GM12865 (cell line): Measurements from ENCODE around the gene SLC19A2.
"Not testable (repeated sequence)": the region's sequence is repeated elsewhere in the genome, so short reads cannot be mapped to it uniquely, and the experiment has no call there.

Experiments used
- DNase-seq: peaks from one replicate; pipeline ENCODE4 v3.0.0; 2010; ENCODE audit warnings: low read depth
- H3K4me3 ChIP-seq: 2 replicates; pipeline ENCODE4 v1.5.1; 2011; ENCODE audit warnings: mild to moderate bottlenecking, low read depth, low read length, control low read depth
- TF ChIP-seq, protein P1 (sequence below): IDR thresholded peaks from 2 replicates; pipeline ENCODE4 v1.5.1; 2011; ENCODE audit warnings: low read length, control low read depth, low read depth, inconsistent platforms; ENCODE audit not compliant: insufficient read depth; ENCODE audit errors: missing control alignments

The SLC19A2 gene

DNA sequence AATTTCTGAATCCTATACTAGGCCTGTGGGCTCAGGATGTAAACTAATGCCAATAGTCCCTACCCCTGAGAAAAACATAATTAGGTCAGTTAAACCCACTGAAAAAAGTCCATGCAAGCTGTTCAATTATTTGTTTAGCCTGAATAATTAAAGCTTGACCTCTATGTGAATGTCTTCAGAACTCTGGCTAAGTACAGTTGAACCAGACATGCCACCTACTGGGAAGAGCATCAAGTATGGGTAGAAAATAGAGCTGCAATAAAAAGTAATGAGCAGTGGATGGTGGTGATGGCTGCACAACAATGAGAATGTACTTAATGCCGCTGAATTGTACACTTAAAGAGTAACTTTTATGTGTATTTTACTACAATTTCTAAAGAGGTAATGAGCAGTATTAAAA is 23.6 kb upstream of the SLC19A2 start:
- DNase-seq: no peak
- TF ChIP-seq, protein P1, sequence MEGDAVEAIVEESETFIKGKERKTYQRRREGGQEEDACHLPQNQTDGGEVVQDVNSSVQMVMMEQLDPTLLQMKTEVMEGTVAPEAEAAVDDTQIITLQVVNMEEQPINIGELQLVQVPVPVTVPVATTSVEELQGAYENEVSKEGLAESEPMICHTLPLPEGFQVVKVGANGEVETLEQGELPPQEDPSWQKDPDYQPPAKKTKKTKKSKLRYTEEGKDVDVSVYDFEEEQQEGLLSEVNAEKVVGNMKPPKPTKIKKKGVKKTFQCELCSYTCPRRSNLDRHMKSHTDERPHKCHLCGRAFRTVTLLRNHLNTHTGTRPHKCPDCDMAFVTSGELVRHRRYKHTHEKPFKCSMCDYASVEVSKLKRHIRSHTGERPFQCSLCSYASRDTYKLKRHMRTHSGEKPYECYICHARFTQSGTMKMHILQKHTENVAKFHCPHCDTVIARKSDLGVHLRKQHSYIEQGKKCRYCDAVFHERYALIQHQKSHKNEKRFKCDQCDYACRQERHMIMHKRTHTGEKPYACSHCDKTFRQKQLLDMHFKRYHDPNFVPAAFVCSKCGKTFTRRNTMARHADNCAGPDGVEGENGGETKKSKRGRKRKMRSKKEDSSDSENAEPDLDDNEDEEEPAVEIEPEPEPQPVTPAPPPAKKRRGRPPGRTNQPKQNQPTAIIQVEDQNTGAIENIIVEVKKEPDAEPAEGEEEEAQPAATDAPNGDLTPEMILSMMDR: no peak
- H3K4me3 ChIP-seq: no peak overlapping the region

DNA sequence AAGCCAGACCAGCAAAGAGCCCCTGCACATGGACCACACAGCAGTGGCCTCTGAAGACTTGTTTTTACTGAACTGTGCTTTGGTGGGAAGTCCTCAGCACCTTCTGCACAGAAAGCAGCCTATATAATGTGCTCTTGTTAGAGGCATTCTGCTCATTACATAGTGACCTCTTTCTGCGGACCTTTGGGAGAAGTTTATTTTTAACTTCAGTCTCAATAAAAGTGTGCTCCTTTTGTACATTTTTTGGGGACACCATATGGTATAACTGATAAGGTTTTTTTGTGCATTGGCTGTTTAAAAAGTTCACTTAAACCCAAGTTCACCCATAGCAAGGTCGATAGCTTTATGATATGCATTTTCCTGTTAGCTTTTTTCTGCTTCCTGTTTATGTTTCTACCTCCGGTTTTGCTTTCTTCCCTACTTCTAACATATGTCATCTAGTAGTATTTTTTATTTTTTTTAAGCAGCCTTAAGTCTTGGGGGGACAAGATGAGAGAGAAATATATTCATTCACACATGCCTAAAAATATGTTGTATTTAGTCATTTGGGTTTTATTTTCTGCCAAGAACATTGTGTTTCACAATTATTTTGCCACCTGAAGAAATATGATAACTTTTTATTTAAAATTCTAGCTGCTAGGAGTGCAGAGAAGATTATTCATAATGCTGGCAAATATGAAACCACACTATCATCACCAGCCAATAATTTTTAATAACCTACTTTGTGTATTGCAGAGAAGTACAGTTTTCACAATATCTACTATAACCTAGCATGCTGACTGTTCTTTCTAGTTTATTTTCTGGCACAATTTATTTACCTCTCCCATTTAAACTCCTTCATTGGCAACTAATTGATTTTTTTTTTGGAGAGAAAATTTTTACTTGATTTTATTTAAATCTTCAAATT is 22.9 kb upstream of the SLC19A2 start:
- no peak for DNase-seq
- TF ChIP-seq, protein P1: no peak
- no peak overlapping the region for H3K4me3 ChIP-seq

DNA sequence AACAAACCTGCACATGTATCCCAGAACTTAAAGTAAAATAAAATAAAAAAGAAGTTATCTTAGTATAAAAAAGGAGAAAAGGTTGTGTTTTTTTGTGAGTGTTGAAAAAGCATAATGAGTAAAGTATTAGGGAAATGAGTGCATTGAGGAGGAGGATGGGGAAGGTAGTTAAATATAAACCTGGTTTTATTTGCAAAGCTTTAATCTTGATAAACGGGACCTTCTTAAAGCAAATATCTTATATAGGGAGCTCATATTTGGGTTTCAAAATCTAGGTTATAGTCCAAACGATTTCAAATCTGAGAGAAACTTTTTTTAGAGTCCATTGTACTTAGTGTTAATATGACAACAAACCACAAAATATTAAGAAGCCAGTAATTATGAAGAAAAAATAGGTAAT is 21.7 kb upstream of the SLC19A2 start:
- no peak overlapping the region for H3K4me3 ChIP-seq
- DNase-seq: no peak
- TF ChIP-seq, protein P1: no peak

DNA sequence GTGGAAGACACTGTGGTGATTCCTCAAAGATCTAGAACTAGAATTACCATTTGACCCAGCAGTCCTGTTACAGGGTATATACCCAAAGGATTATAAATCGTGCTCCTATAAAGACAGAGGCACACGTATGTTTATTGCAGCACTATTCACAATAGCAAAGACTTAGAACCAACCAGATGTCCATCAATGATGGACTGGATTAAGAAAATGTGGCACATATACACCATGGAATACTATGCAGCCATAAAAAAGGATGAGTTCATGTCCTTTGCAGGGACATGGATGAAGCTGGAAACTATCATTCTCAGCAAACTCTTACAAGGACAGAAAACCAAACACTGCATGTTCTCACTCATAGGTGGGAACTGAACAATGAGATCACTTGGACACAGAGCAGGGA is 17.9 kb upstream of the SLC19A2 start:
- not testable (repeated sequence) for DNase-seq

DNA sequence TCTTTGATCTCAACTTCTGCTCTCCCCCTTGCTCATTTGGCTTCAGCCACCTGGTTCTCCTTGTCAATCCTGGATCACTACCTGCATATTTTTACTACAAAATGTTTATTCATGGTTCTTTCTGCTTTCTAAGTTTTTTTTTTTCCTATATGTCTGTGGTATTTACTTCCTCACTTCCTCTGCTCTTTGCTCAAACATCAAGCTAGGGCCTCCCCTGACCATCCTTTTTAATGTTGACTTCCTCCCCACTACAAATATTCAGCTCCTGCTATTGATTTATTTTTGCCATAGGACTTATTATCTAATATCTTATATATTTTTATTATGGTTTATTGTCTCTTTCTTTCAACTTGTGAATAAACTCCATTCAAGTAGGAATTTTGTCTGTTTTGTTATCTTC is 14.1 kb upstream of the SLC19A2 start:
- DNase-seq: no peak
- no peak overlapping the region for H3K4me3 ChIP-seq
- TF ChIP-seq, protein P1: no peak

More for the DNA sequence above, 17.9 kb upstream of the SLC19A2 start:
- H3K4me3 ChIP-seq: not testable (repeated sequence)

DNA sequence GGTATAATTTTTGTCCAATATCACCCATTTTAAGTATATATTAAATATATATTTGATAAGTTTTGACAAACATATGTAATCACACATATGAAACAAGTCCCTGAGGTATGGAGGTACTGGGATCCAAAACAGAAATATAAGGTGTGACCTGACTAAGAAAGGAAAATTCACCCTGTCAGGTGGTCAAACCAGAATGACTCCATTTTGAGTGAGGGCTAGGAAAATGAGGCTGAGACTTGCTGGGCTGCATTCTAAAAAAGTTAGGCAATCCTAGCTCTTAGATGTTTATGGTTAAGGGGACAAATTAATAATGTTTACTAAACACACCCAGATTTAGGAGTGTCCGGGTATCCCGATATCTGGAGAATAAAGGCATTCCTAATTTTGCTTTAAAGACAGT is 11.6 kb upstream of the SLC19A2 start:
- DNase-seq: no peak
- H3K4me3 ChIP-seq: no peak overlapping the region
- TF ChIP-seq, protein P1: no peak

DNA sequence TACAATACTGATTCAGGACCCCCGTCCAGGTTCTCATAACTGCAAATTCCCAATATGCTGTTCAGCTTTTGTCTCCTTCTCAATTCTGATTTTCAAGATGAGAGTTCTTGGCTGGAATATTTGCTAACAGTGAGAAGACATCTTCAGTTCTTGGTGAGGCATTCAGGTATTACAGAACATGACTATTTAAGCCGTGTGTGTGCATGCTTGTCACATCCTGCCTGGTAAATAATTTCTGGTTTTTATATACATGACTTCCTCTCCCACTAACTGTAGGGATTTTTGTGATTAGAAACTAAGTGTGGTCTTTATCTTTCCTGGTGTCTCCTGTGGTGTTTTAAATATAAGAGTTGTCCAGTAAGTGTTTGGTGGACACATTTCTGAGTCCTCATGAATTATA is 10.2 kb upstream of the SLC19A2 start:
- TF ChIP-seq, protein P1: no peak
- no peak for DNase-seq
- H3K4me3 ChIP-seq: no peak overlapping the region
